ENCODE results near the gene PARM1.

PARM1 gene

GRCh38 chr4:75058486-75058885 is 125.6 kb downstream of the PARM1 start:
- H3K27me3 Mint-ChIP-seq, result no peaks in the 10 kb centered on the region
- DNase-seq (no peak), ATAC-seq (replicated peaks) (no peak)

GRCh38 chr4:75063433-75063832 is 130.5 kb downstream of the PARM1 start:
- DNase-seq, result no peak
- H3K27ac Mint-ChIP-seq, result no peak overlapping the region
- H3K36me3 Mint-ChIP-seq (ENCODE audit: insufficient read depth), result no peaks in the 10 kb centered on the region
- ATAC-seq (replicated peaks), result no peak
- H3K9me3 Mint-ChIP-seq, result peaks cover 0 to 10% of the 10 kb centered on the region in 2 donors
- H3K4me1 Mint-ChIP-seq (ENCODE audit: low read depth in 2 of 2), result no peaks in the 10 kb centered on the region
- H3K27me3 Mint-ChIP-seq, result no peaks in the 10 kb centered on the region
- H3K4me3 Mint-ChIP-seq, result no peak overlapping the region

More at GRCh38 chr4:75058486-75058885, 125.6 kb downstream of the PARM1 start:
- Mint-ChIP-seq H3K27ac (no peak overlapping the region), H3K36me3 (ENCODE audit: insufficient read depth) (no peaks in the 10 kb centered on the region), H3K4me3 (no peak overlapping the region), H3K9me3 (no peaks in the 10 kb centered on the region), H3K4me1 (ENCODE audit: low read depth in 2 of 2) (no peaks in the 10 kb centered on the region)

DNA sequence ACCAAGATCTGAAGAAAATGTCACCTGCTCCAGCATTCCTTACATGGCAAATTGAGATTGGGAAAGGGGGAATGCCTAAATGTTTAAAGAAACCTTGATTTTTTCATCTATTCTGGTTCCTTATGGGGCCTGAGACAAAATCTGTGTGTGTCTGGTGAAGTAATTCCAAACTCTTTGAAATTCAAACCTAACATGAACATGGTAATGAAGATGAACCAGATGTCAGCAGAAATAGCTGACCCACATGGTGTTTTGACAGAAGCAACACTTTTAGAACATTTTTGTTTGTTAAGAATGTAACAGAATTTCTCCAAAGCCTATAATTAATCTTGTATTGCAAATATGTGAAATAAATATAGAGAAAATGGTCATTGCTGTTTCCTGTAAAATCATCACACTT is 133.0 kb downstream of the PARM1 start:
- Mint-ChIP-seq H3K9me3 (peaks cover 4 to 11% of the 10 kb centered on the region in 2 donors), H3K27me3 (no peaks in the 10 kb centered on the region), H3K27ac (no peak overlapping the region), H3K4me3 (no peak overlapping the region), H3K4me1 (ENCODE audit: low read depth in 2 of 2) (no peaks in the 10 kb centered on the region), H3K36me3 (ENCODE audit: insufficient read depth) (no peaks in the 10 kb centered on the region)
- DNase-seq (no peak), ATAC-seq (replicated peaks) (no peak)

DNA sequence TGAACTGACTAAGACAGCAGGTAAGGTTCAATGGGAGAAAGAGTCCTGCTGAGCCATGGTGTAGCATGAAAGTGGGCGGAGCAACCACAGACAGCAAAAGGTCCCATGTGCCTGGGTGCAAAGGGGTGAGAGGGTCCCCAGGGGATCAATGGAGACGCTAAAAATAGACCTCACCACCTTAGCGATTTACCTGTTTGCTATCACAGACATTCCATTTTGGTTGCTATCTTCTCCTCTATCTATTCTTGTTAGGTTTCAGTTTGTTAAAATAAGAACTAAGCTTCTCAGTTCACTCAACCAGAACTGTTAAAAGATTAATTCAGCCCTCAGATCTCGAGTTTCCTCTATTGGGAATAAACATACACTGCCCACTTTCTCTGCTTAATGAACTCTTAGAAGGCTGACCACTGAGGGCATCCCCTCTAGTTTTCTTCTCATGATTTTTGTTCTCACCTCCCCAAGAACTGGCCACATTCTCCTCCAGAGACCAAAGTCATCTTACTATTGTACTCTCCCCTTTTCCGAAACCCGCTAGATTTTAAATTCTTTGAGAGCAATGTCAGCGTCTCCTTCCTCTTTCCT is 136.7 kb downstream of the PARM1 start:
- Mint-ChIP-seq H3K4me1 (ENCODE audit: low read depth in 2 of 2) (no peaks in the 10 kb centered on the region), H3K4me3 (no peak overlapping the region), H3K27me3 (no peaks in the 10 kb centered on the region), H3K9me3 (peaks cover 4 to 17% of the 10 kb centered on the region in 2 donors), H3K27ac (no peak overlapping the region), H3K36me3 (ENCODE audit: insufficient read depth) (no peaks in the 10 kb centered on the region)
- no peak for ATAC-seq (replicated peaks)
- DNase-seq, result no peak

DNA sequence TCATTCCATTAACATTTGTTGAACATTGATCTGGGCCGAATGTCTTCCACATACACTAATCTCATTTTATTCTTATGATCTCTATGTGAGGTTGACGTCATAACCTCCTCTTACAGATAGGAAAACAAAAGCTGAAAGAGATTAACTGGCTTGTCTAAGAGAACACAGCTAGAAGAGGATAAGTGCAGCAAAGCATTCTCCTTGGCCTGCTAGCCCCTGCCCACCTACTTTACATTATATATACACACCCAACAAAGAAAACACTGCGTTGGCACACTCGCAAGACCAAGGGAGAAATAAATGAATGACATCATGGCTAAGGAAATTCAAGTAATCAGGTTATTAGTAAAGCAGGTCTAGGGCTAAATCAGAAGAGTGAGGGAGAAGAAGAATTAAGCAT is 138.4 kb downstream of the PARM1 start:
- Mint-ChIP-seq H3K4me1 (ENCODE audit: low read depth in 2 of 2) (no peaks in the 10 kb centered on the region), H3K27me3 (no peaks in the 10 kb centered on the region), H3K4me3 (no peak overlapping the region), H3K27ac (no peak overlapping the region), H3K9me3 (peaks cover 6 to 15% of the 10 kb centered on the region in 2 donors), H3K36me3 (ENCODE audit: insufficient read depth) (no peaks in the 10 kb centered on the region)
- ATAC-seq (replicated peaks) (no peak), DNase-seq (no peak)

DNA sequence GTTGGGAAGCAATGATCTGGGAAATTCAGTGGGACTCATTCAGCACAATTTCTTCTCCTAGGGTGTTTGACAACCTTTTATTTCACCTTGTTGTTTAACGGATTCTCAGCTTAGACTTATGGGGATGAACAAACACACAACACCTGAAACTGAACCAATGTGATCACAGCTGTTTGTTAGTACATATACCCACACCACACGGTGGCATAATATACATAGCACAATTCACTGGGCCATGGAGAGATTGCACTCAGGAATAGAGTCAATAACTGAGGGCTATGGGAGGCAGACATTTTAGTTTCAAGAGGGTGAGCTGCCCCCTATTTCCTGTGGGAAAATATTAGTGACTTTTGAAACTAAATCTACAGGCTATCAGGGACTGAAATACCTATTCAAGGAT is 148.0 kb downstream of the PARM1 start:
- Mint-ChIP-seq H3K9me3 (peaks cover 0 to 6% of the 10 kb centered on the region in 2 donors), H3K27ac (no peak overlapping the region), H3K4me1 (ENCODE audit: low read depth in 2 of 2) (no peaks in the 10 kb centered on the region), H3K4me3 (no peak overlapping the region), H3K27me3 (no peaks in the 10 kb centered on the region), H3K36me3 (ENCODE audit: insufficient read depth) (no peaks in the 10 kb centered on the region)
- no peak for ATAC-seq (replicated peaks)
- DNase-seq, result no peak

DNA sequence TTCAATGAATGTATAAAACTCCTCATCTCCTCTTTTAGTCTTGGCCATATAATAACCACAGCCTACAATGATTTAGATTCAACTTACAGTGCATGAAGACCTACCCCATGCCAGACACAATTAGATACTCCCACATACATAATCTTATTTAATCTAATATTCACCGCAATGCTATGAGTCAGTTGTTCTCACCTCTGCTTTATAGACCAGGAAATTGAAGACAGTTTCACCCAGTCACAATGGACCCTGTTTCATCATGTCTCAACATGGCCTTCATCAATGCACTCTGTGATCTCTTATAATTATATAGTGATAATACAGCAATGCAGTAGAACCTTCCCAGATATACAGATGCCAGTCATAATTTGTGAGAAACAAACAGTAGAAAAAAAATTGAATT is 148.6 kb downstream of the PARM1 start:
- no peaks in the 10 kb centered on the region for H3K4me1 Mint-ChIP-seq (ENCODE audit: low read depth in 2 of 2)
- ATAC-seq (replicated peaks) (no peak), DNase-seq (no peak)
- H3K27ac Mint-ChIP-seq, result no peak overlapping the region
- H3K9me3 Mint-ChIP-seq, result peaks cover 0 to 6% of the 10 kb centered on the region in 2 donors
- no peaks in the 10 kb centered on the region for H3K27me3 Mint-ChIP-seq
- H3K4me3 Mint-ChIP-seq, result no peak overlapping the region
- H3K36me3 Mint-ChIP-seq (ENCODE audit: insufficient read depth), result no peaks in the 10 kb centered on the region

DNA sequence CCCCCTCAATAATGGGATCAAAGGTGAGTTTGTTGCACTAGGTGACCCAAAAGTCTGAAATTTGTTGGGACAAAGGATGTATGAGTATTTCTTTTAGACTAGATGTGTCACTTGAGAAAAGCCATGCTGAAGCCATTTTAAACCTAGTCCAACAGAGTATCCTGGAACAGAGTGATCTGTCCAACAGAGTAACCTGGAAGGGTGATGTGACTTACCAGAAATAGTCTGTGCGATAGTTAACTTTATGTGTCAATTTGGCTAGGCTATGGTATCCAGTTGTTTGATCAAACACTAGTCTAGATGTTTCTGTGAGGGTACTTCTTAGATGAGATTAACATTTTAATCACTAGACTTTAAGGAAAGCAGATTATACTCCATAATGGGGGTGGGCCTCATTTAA is 154.5 kb downstream of the PARM1 start:
- ATAC-seq (replicated peaks), result no peak
- Mint-ChIP-seq H3K36me3 (ENCODE audit: insufficient read depth) (no peaks in the 10 kb centered on the region), H3K27me3 (no peaks in the 10 kb centered on the region), H3K27ac (no peak overlapping the region), H3K4me1 (ENCODE audit: low read depth in 2 of 2) (no peaks in the 10 kb centered on the region), H3K4me3 (no peak overlapping the region), H3K9me3 (peaks cover 3 to 5% of the 10 kb centered on the region in 2 donors)
- no peak for DNase-seq

- Mint-ChIP-seq H3K36me3 (ENCODE audit: insufficient read depth) (no peaks in the 10 kb centered on the region), H3K9me3 (peaks cover 3 to 5% of the 10 kb centered on the region in 2 donors), H3K4me1 (ENCODE audit: low read depth in 2 of 2) (no peaks in the 10 kb centered on the region), H3K4me3 (no peak overlapping the region), H3K27me3 (no peaks in the 10 kb centered on the region), H3K27ac (no peak overlapping the region)
- ATAC-seq (replicated peaks) (no peak), DNase-seq (no peak)
Observed at GRCh38 chr4:75087865-75088264, 154.9 kb downstream of the PARM1 start.

DNA sequence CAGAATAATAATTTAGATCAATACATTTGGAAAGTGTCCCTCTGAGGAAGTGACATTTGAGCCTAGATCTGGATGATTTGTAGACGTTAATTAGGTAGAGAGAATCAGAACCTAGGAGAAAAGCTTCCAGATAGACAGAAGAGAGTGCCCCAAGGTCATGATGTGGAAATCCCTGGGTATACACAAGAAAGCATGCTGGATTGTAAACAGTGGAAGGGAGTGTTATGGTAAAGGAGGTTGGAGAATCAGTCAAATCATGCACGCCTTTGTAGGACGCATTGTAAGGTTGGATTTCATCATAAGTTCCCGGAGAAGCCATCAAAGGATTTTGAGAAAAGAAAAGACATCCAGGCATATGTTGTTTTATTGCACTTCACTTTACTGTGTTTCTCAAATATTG is 156.3 kb downstream of the PARM1 start:
- H3K4me1 Mint-ChIP-seq (ENCODE audit: low read depth in 2 of 2), result no peaks in the 10 kb centered on the region
- H3K9me3 Mint-ChIP-seq, result peaks cover 3 to 5% of the 10 kb centered on the region in 2 donors
- no peak overlapping the region for H3K4me3 Mint-ChIP-seq
- DNase-seq (no peak), ATAC-seq (replicated peaks) (no peak)
- no peak overlapping the region for H3K27ac Mint-ChIP-seq
- H3K36me3 Mint-ChIP-seq (ENCODE audit: insufficient read depth), result no peaks in the 10 kb centered on the region
- H3K27me3 Mint-ChIP-seq, result no peaks in the 10 kb centered on the region

- no peak overlapping the region for H3K4me3 Mint-ChIP-seq
- DNase-seq (no peak), ATAC-seq (replicated peaks) (no peak)
- no peaks in the 10 kb centered on the region for H3K4me1 Mint-ChIP-seq (ENCODE audit: low read depth in 2 of 2)
- no peaks in the 10 kb centered on the region for H3K36me3 Mint-ChIP-seq (ENCODE audit: insufficient read depth)
- peaks cover 0 to 4% of the 10 kb centered on the region in 2 donors for H3K9me3 Mint-ChIP-seq
- H3K27ac Mint-ChIP-seq, result no peak overlapping the region
- H3K27me3 Mint-ChIP-seq, result no peaks in the 10 kb centered on the region
Observed at GRCh38 chr4:75099321-75099720, 166.4 kb downstream of the PARM1 start.
